Parietal lobe (tissue), 2 donors: ENCODE measurements around the gene WDR91. TPM values are rescaled to one million over a fixed set of nuclear protein-coding genes. Genes with fewer than 3 reads are reported as not detected.

Source experiments
- small RNA-seq: library from RNA; depleted of rRNA; stranded (forward); fragments of <200 nt; gene quantifications from one replicate; pipeline ENCODE3, GENCODE V24; 2014; ENCODE audit warnings: low replicate concordance
- total RNA-seq: library from RNA; depleted of rRNA; stranded (reverse); fragments of >200 nt; gene quantifications from one replicate; pipeline ENCODE4 v1.2.3, GENCODE V29; 2014

The WDR91 gene
- 17.8 TPM for total RNA-seq

GRCh38 chr7:135211179-135211945 lies at the start of gene WDR91:
TSS of gene WDR91 (minus strand) at chr7:135211526. CDS start at chr7:135211502, 24 bp downstream.

GRCh38 chr7:135233570-135233969 lies 22.2 kb upstream of the WDR91 start, which contains the start of gene STRA8:
TSS of gene STRA8 (plus strand) at chr7:135233838. CDS start at chr7:135240525, 6,687 bp downstream.

DNA sequence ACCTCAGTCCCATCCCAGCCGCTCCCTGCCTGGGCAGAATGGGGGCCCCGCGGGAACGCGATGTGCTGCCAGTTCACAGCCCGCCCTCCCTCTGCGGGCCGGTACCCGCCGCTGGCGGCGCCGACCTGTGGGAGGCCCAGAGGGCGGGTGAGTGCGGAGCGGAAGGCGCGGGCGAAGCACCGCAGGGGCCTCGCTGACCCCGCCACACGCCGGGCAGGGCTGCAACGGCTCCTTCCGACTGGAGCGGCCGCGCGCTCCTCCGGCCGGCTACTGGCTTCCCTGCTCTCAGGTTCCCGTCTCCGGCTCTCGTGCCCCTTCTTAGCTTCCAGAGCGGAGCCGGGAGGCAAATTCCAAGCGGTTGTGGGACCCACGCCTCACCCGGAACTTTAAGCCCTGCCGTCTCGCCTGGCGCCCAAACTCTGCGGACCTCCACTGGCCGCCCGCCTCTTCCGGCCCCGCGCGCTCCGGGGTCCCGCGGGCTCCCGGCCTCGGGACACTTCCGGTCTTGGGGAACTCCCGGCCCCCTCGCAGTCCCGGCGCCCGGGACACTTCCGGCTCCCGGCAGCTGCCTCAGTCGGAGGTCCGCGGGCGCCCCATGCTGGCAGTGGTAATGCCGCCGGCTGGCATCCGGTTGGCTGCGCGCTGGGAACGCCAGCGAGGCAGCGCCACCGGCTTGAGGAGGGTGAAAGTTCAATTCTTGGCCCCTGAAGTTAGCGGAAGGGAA lies 40.9 kb downstream of the WDR91 start, which contains the start of gene CYREN:
TSS of gene CYREN (minus strand) at position 434 of the 724 bp plus-strand sequence. CDS start 1,785 bp downstream, outside the sequence.

GRCh38 chr7:135147899-135148721 lies 63.2 kb downstream of the WDR91 start, which contains the start of gene TMEM140:
TSS of gene TMEM140 (plus strand) at chr7:135148072. CDS start at chr7:135164442, 16,370 bp downstream.

Small RNAs within 50 kb of the gene (small RNA-seq; reads per million reads assigned to genes)
- not detected for gene MIR6509

Other genes with a start within 250 kb of the WDR91 start
- 10.3 TPM for gene AGBL3, start 225.0 kb downstream of the WDR91 start, total RNA-seq
- gene TMEM140, start 63.5 kb downstream of the WDR91 start, total RNA-seq = not detected
- gene CYREN, start 40.8 kb downstream of the WDR91 start, total RNA-seq = 24.1 TPM
- gene STRA8, start 22.3 kb upstream of the WDR91 start, total RNA-seq = not detected